HepG2 (cell line): ENCODE results near the gene DIS3L2. TPM values are rescaled to one million over a fixed set of nuclear protein-coding genes. Genes with fewer than 3 reads are reported as not detected.

Experiments
- CBX2 ChIP-seq, 2 experiments: fragments of 200-600 bp in 1 of 2; sonication (generic); formaldehyde crosslinking in 1 of 2; IDR thresholded peaks; 2 replicates each; pipeline versions ENCODE4 v1.7.0 to v1.8.1; 2018 to 2022; ENCODE audit warnings: low read depth in 2 of 2, low read length in 1 of 2, mild to moderate bottlenecking in 1 of 2, missing genetic modification reagents in 1 of 2
- GMEB2 ChIP-seq: IDR thresholded peaks from 2 replicates; pipeline ENCODE4 v1.6.1; 2016; ENCODE audit warnings: missing biosample characterization, missing genetic modification reagents, low read depth
- NFATC3 ChIP-seq: sonication (generic); formaldehyde crosslinking; IDR thresholded peaks from 2 replicates; pipeline ENCODE4 v1.5.1; 2020; ENCODE audit warnings: mild to moderate bottlenecking, missing genetic modification reagents
- NR3C1 ChIP-seq: sonication (generic); formaldehyde crosslinking; IDR thresholded peaks from 2 replicates; pipeline ENCODE4 v1.4.0; 2020; ENCODE audit warnings: missing genetic modification reagents
- REST ChIP-seq, 2 experiments: IDR thresholded peaks; 2 replicates each; pipeline ENCODE4 v1.6.1; 2011 to 2012; ENCODE audit warnings: low read length in 2 of 2, borderline replicate concordance in 1 of 2, low read depth in 1 of 2, mild to moderate bottlenecking in 1 of 2, moderate library complexity in 1 of 2
- SMAD3 ChIP-seq: sonication (generic); formaldehyde crosslinking; IDR thresholded peaks from 2 replicates; pipeline ENCODE4 v1.4.0; 2020; ENCODE audit warnings: missing genetic modification reagents
- TCF12 ChIP-seq, 2 experiments: fragments of 450-650 bp in 1 of 2; sonication (generic) in 1 of 2; formaldehyde crosslinking in 1 of 2; IDR thresholded peaks; 2 replicates each; pipeline versions ENCODE4 v1.6.1 to v1.8.0; 2017 to 2022; ENCODE audit warnings: antibody characterized with exemption in 1 of 2, mild to moderate bottlenecking in 1 of 2, missing genetic modification reagents in 1 of 2, moderate library complexity in 1 of 2
- THAP8 ChIP-seq: sonication (generic); formaldehyde crosslinking; IDR thresholded peaks from 2 replicates; pipeline ENCODE4 v1.5.1; 2020; ENCODE audit warnings: missing genetic modification reagents, mild to moderate bottlenecking, borderline replicate concordance
- ZNF607 ChIP-seq: sonication (generic); formaldehyde crosslinking; IDR thresholded peaks from 2 replicates; pipeline ENCODE4 v1.5.1; 2020; ENCODE audit warnings: missing genetic modification reagents, mild to moderate bottlenecking, borderline replicate concordance
- ZNF800 ChIP-seq: sonication (generic); formaldehyde crosslinking; IDR thresholded peaks from 2 replicates; pipeline ENCODE4 v1.4.0; 2020; ENCODE audit warnings: missing genetic modification reagents
- polyA plus RNA-seq, 8 experiments: library from polyadenylated mRNA; depleted of rRNA in 3 of 8; stranded (reverse) in 7 of 8; unstranded in 1 of 8; fragments of >200 nt; fragmentation: Illumina TruSeq in 4 of 8; extraction: Trizol in 4 of 8; gene quantifications; 2 replicates each; pipeline versions ENCODE4 v1.2.1 to v1.2.3, GENCODE V29; 2011 to 2016; ENCODE audit warnings: low read depth in 4 of 8, missing spikeins in 1 of 8, mixed read lengths in 1 of 8; ENCODE audit not compliant: insufficient read depth in 1 of 8
- total RNA-seq, 5 experiments: library from RNA; depleted of rRNA; stranded (reverse); fragments of >200 nt; fragmentation: Illumina TruSeq; extraction: Trizol; gene quantifications; 2 replicates each; pipeline ENCODE4 v1.2.3, GENCODE V29; 2016; ENCODE audit warnings: low read depth in 1 of 5

Gene DIS3L2
- total and polyA plus RNA-seq, 2 of the 13 experiments (the other 11 are each of a cell fraction or from before 2014, with no cell fraction given): 7.0 to 23.9 TPM

GRCh38 chr2:231961349-231962166, at the start of gene DIS3L2 (continued):
- TF ChIP-seq REST (IDR thresholded peaks at IDR 0.05; ENCODE audit: borderline replicate concordance in 1 of 2, low read depth in 1 of 2, low read length in 2 of 2) (peak in 1 of 2 experiments; percentile 36; a peak in 1 of 4 replicates), NFATC3 (CRISPR knock-in tag) (peak; percentile 44; the same call in 1 of the 2 replicates), NR3C1 (no peak), THAP8 (CRISPR knock-in tag) (peak; percentile 64; the same call in 1 of the 2 replicates), ZNF800 (peak; percentile 90), ZNF607 (CRISPR knock-in tag) (peak; percentile 97), CBX2 (IDR thresholded peaks at IDR 0.05; ENCODE audit: low read depth, low read length) (no peak), CBX2 (CRISPR knock-in tag; IDR thresholded peaks at IDR 0.05; ENCODE audit: low read depth) (peak; percentile 95), GMEB2 (CRISPR knock-in tag) (0 out of 2 replicates have a peak, but pooled peaks have one; percentile 52), TCF12 (IDR thresholded peaks at IDR 0.05) (no peak), TCF12 (CRISPR knock-in tag; IDR thresholded peaks at IDR 0.05) (peak; percentile 83; the same call in 1 of the 2 replicates), SMAD3 (CRISPR knock-in tag) (peak; percentile 69; the same call in 1 of the 2 replicates)
